Liver (tissue), 9 donors: ENCODE measurements around the gene PBLD. TPM values are rescaled to one million over a fixed set of nuclear protein-coding genes. Genes with fewer than 3 reads are reported as not detected.

Experiments
- DNase-seq: peaks from one replicate; pipeline ENCODE4 v3.0.0-alpha.2; 2017; ENCODE audit warnings: low spot score
- H3K27ac ChIP-seq, 2 donors: one replicate each; pipeline ENCODE4 v1.7.0; 2013; ENCODE audit warnings: inconsistent platforms in 2 of 2, low read length in 2 of 2, control low read depth in 1 of 2, low read depth in 1 of 2, mild to moderate bottlenecking in 1 of 2
- H3K27me3 ChIP-seq, 4 donors: one replicate each; pipeline versions ENCODE4 v1.6.1 to v1.7.0; 2013; ENCODE audit warnings: low read length in 3 of 4, inconsistent platforms in 1 of 4, mild to moderate bottlenecking in 1 of 4, moderate library complexity in 1 of 4; ENCODE audit not compliant: control insufficient read depth in 4 of 4, insufficient read depth in 4 of 4
- H3K36me3 ChIP-seq, 4 donors: one replicate each; pipeline versions ENCODE4 v1.6.1 to v1.7.0; 2013; ENCODE audit warnings: low read length in 3 of 4, mild to moderate bottlenecking in 3 of 4, low read depth in 1 of 4, moderate library complexity in 1 of 4; ENCODE audit not compliant: control insufficient read depth in 4 of 4, insufficient read depth in 3 of 4
- H3K4me1 ChIP-seq, 4 donors: one replicate each; pipeline versions ENCODE4 v1.6.1 to v1.7.0; 2013; ENCODE audit warnings: low read length in 3 of 4, mild to moderate bottlenecking in 3 of 4, moderate library complexity in 1 of 4; ENCODE audit not compliant: control insufficient read depth in 4 of 4, insufficient read depth in 4 of 4
- H3K4me3 ChIP-seq, 3 donors: one replicate each; pipeline versions ENCODE4 v1.6.1 to v1.7.0; 2013; ENCODE audit warnings: low read length in 3 of 3, control low read depth in 1 of 3, low read depth in 1 of 3, mild to moderate bottlenecking in 1 of 3
- H3K9ac ChIP-seq, 2 donors: one replicate each; pipeline ENCODE4 v1.7.0; 2013; ENCODE audit warnings: low read length in 2 of 2, mild to moderate bottlenecking in 2 of 2, moderate library complexity in 2 of 2, control low read depth in 1 of 2, low read depth in 1 of 2
- H3K9me3 ChIP-seq, 4 donors: one replicate each; pipeline versions ENCODE4 v1.6.1 to v1.7.0; 2013; ENCODE audit warnings: low read length in 3 of 4; ENCODE audit not compliant: control insufficient read depth in 4 of 4
- ATF3 ChIP-seq: IDR thresholded peaks from 2 replicates; pipeline ENCODE4 v1.6.1; 2016; ENCODE audit warnings: antibody characterized with exemption
- CTCF ChIP-seq: fragments of 150-350 bp; IDR thresholded peaks from 2 replicates; pipeline ENCODE4 v1.5.1; 2017; ENCODE audit warnings: improper control_type of control experiment, low read depth, low read length; ENCODE audit not compliant: missing input control
- EGR1 ChIP-seq, 2 donors: IDR thresholded peaks; 2 replicates each; pipeline ENCODE4 v1.6.1; 2016 to 2018; ENCODE audit warnings: antibody characterized with exemption in 2 of 2, low read depth in 2 of 2
- FOXA1 ChIP-seq: IDR thresholded peaks from 2 replicates; pipeline ENCODE4 v1.6.1; 2016; ENCODE audit warnings: antibody characterized with exemption
- FOXA2 ChIP-seq: IDR thresholded peaks from 2 replicates; pipeline ENCODE4 v1.6.1; 2016; ENCODE audit warnings: antibody characterized with exemption
- GABPA ChIP-seq, 2 donors: IDR thresholded peaks in 1 of 2; conservative IDR thresholded peaks in 1 of 2; 2 replicates each; pipeline ENCODE4 v1.6.1; 2016; ENCODE audit warnings: antibody characterized with exemption in 2 of 2, mild to moderate bottlenecking in 1 of 2, moderate library complexity in 1 of 2
- HNF4A ChIP-seq, 2 donors: conservative IDR thresholded peaks; 2 replicates each; pipeline ENCODE4 v1.6.1; 2016; ENCODE audit warnings: antibody characterized with exemption in 2 of 2, mild to moderate bottlenecking in 2 of 2
- HNF4G ChIP-seq: IDR thresholded peaks from 2 replicates; pipeline ENCODE4 v1.6.1; 2016; ENCODE audit warnings: antibody characterized with exemption
- JUND ChIP-seq, 2 donors: IDR thresholded peaks; 2 replicates each; pipeline ENCODE4 v1.6.1; 2016; ENCODE audit warnings: antibody characterized with exemption in 2 of 2
- MAX ChIP-seq: IDR thresholded peaks from 2 replicates; pipeline ENCODE4 v1.6.1; 2016; ENCODE audit warnings: antibody characterized with exemption
- NR2F2 ChIP-seq: IDR thresholded peaks from 2 replicates; pipeline ENCODE4 v1.6.1; 2016; ENCODE audit warnings: antibody characterized with exemption
- RAD21 ChIP-seq, 2 donors: IDR thresholded peaks; 2 replicates each; pipeline ENCODE4 v1.6.1; 2016; ENCODE audit warnings: antibody characterized with exemption in 2 of 2, mild to moderate bottlenecking in 2 of 2
- REST ChIP-seq: IDR thresholded peaks from 2 replicates; pipeline ENCODE4 v1.6.1; 2016; ENCODE audit warnings: antibody characterized with exemption, mild to moderate bottlenecking
- RXRA ChIP-seq, 2 donors: IDR thresholded peaks; 2 replicates each; pipeline ENCODE4 v1.6.1; 2017 to 2018; ENCODE audit warnings: antibody characterized with exemption in 2 of 2, mild to moderate bottlenecking in 1 of 2
- SP1 ChIP-seq: IDR thresholded peaks from 2 replicates; pipeline ENCODE4 v1.6.1; 2018; ENCODE audit warnings: antibody characterized with exemption, mild to moderate bottlenecking
- TAF1 ChIP-seq: conservative IDR thresholded peaks from 2 replicates; pipeline ENCODE4 v1.6.1; 2016; ENCODE audit warnings: antibody characterized with exemption, mild to moderate bottlenecking
- YY1 ChIP-seq: IDR thresholded peaks from 2 replicates; pipeline ENCODE4 v1.6.1; 2016; ENCODE audit warnings: antibody characterized with exemption, mild to moderate bottlenecking
- ZBTB33 ChIP-seq: IDR thresholded peaks from 2 replicates; pipeline ENCODE4 v1.6.1; 2016; ENCODE audit warnings: antibody characterized with exemption
- WGBS: extraction: QIAGEN DNeasy Blood & Tissue Kit; methylation state at CpG from one replicate; pipeline ENCODE4 v1.1.7; 2013; 5-methylcytosine and 5-hydroxymethylcytosine counted together
- polyA plus RNA-seq, 2 donors: library from polyadenylated mRNA; stranded (reverse) in 1 of 2; unstranded in 1 of 2; fragments of 200-250 nt in 1 of 2; fragments of >200 nt in 1 of 2; fragmentation: Nextera tagmentation in 1 of 2; extraction: Ambion mirVana in 1 of 2; gene quantifications; one replicate each; pipeline versions ENCODE4 v1.2.1 to v1.2.3, GENCODE V29; 2013 to 2015
- total RNA-seq, 2 donors: library from RNA; depleted of rRNA; stranded (reverse); fragments of >200 nt; gene quantifications; one replicate each; pipeline ENCODE4 v1.2.3, GENCODE V29; 2014
- donor health status: healthy.
- donor health status: healthy.
- donor health status: healthy.
- donor health status: healthy.
- donor health status: healthy.

Gene PBLD
- total and polyA plus RNA-seq, 4 donors: 63.3 to 175 (median 103) TPM

- no peak for TF ChIP-seq ZBTB33
- no peak for TF ChIP-seq JUND (IDR thresholded peaks at IDR 0.05)
- no peak for TF ChIP-seq CTCF
- no peak for TF ChIP-seq GABPA (IDR thresholded peaks at IDR 0.05 in 1 of 2, conservative IDR thresholded peaks at IDR 0.05 in 1 of 2)
- no peak for TF ChIP-seq EGR1 (IDR thresholded peaks at IDR 0.05; ENCODE audit: low read depth in 2 of 2)
These were observed 10.3 kb upstream of the PBLD start (continued) for GRCh38 chr10:68342909-68343516.

GRCh38 chr10:68340358-68341080, 7.8 kb upstream of the PBLD start:
- Histone ChIP-seq H3K27me3 (no peaks in the 10 kb centered on the region), H3K27ac (no peak overlapping the region), H3K9ac (no peak overlapping the region), H3K9me3 (no peaks in the 10 kb centered on the region), H3K36me3 (peaks cover 9 to 67% (median 59%) of the 10 kb centered on the region in 4 donors), H3K4me1 (peaks cover 4 to 24% (median 23%) of the 10 kb centered on the region in 4 donors), H3K4me3 (no peak overlapping the region)
- WGBS: 97% methylated on average over 8 of the region's 8 CpGs
- TF ChIP-seq TAF1 (no peak), YY1 (no peak), FOXA2 (no peak), NR2F2 (no peak), REST (no peak), ATF3 (no peak), HNF4G (no peak), ZBTB33 (no peak), GABPA (IDR thresholded peaks at IDR 0.05 in 1 of 2, conservative IDR thresholded peaks at IDR 0.05 in 1 of 2) (no peak), JUND (IDR thresholded peaks at IDR 0.05) (no peak), EGR1 (IDR thresholded peaks at IDR 0.05; ENCODE audit: low read depth in 2 of 2) (no peak), FOXA1 (no peak), RXRA (IDR thresholded peaks at IDR 0.05) (no peak), MAX (no peak), SP1 (no peak), RAD21 (IDR thresholded peaks at IDR 0.05) (no peak), CTCF (no peak), HNF4A (conservative IDR thresholded peaks at IDR 0.05) (no peak)
- DNase-seq: no peak
